GM12878 (cell line): ENCODE measurements around the gene KLHDC1. TPM values are rescaled to one million over a fixed set of nuclear protein-coding genes. Genes with fewer than 3 reads are reported as not detected.
"Not testable (repeated sequence)": the region's sequence is repeated elsewhere in the genome, so short reads cannot be mapped to it uniquely, and the experiment has no call there.

Experiments used
- ATAC-seq: fragments of 200-7000 bp; cut with Tn5 transposase; 3 replicates; pipeline ENCODE4 v1.9.1; 2020; ENCODE audit warnings: mild to moderate bottlenecking, moderate library complexity
- BruUV-seq: library from RNA; stranded (reverse); fragments of 400-500 nt; replicated peaks from 2 replicates; lab custom pipeline; 2021; lab: Mats Ljungman, UMichigan
- CTCF ChIA-PET: fragments of 300-600 bp; sonication (Branson Sonifier 250); formaldehyde crosslinking; extraction: SDS; loops from one replicate; lab custom pipeline; 2021; ENCODE audit warnings: inconsistent platforms; lab: Yijun Ruan, JAX
- POLR2A ChIA-PET: fragments of 350-600 bp; formaldehyde crosslinking; extraction: SDS; loops from one replicate; lab custom pipeline; 2021; ENCODE audit warnings: inconsistent platforms; lab: Charles Lee
- RAD21 ChIA-PET: fragments of 300-600 bp; sonication (Branson Sonifier 250); formaldehyde crosslinking; loops from one replicate; lab custom pipeline; 2023; ENCODE audit warnings: antibody characterized with exemption; ENCODE audit not compliant: unreplicated experiment; lab: Charles Lee
- SMC1A ChIA-PET: fragments of 300-600 bp; sonication (Branson Sonifier 250); formaldehyde crosslinking; loops from one replicate; lab custom pipeline; 2023; ENCODE audit not compliant: unreplicated experiment, uncharacterized antibody; lab: Charles Lee
- DNase-seq: peaks from one replicate; pipeline ENCODE4 v3.0.0-alpha.2; 2011; ENCODE audit warnings: low read depth, low spot score
- FAIRE-seq: peaks from 3 replicates; lab custom pipeline; 2011; peaks lifted over from hg19 to GRCh38; lab: Jason Lieb, UNC
- H2AFZ ChIP-seq: 2 replicates; pipeline ENCODE4 v1.6.0; 2011; ENCODE audit warnings: low read depth, low read length, control low read depth; ENCODE audit not compliant: control insufficient read depth
- H3K27ac ChIP-seq: 2 replicates; pipeline ENCODE4 v1.5.1; 2011; ENCODE audit warnings: control low read depth; ENCODE audit not compliant: control insufficient read depth, insufficient read depth
- H3K27me3 ChIP-seq, 2 experiments: replicated peaks in 1 of 2; 2 replicates each; pipeline versions ENCODE4 v1.6.0 to v1.6.1; 2011; ENCODE audit warnings: low read length in 1 of 2; ENCODE audit not compliant: control insufficient read depth in 2 of 2, insufficient read depth in 2 of 2
- H3K36me3 ChIP-seq, 2 experiments: 2 replicates each; pipeline ENCODE4 v1.5.1; 2011; ENCODE audit warnings: low read length in 1 of 2; ENCODE audit not compliant: control insufficient read depth in 2 of 2, insufficient read depth in 2 of 2
- H3K4me1 ChIP-seq: 2 replicates; pipeline ENCODE4 v1.6.1; 2011; ENCODE audit warnings: mild to moderate bottlenecking, low read length, moderate library complexity, mixed read lengths; ENCODE audit not compliant: control insufficient read depth, insufficient read depth
- H3K4me2 ChIP-seq: 2 replicates; pipeline ENCODE4 v1.6.0; 2011; ENCODE audit warnings: control low read depth; ENCODE audit not compliant: control insufficient read depth, insufficient read depth
- H3K4me3 ChIP-seq: fragments of 200-600 bp; sonication (generic); 2 replicates; pipeline ENCODE4 v1.5.1; 2016
- H3K79me2 ChIP-seq: 2 replicates; pipeline ENCODE4 v1.6.0; 2011; ENCODE audit warnings: low read length; ENCODE audit not compliant: control insufficient read depth, insufficient read depth
- H3K9ac ChIP-seq: 2 replicates; pipeline ENCODE4 v1.8.0; 2011; ENCODE audit warnings: low read length, control low read depth, mixed read lengths; ENCODE audit not compliant: control insufficient read depth, insufficient read depth
- H3K9me3 ChIP-seq: replicated peaks from 3 replicates; pipeline ENCODE4 v1.5.1; 2011; ENCODE audit warnings: mild to moderate bottlenecking, low read length; ENCODE audit not compliant: control insufficient read depth, insufficient read depth
- H4K20me1 ChIP-seq: 2 replicates; pipeline ENCODE4 v1.6.0; 2011; ENCODE audit not compliant: control insufficient read depth, insufficient read depth
- BRCA1 ChIP-seq: IDR thresholded peaks from 2 replicates; pipeline ENCODE4 v1.6.1; 2011; ENCODE audit warnings: low read depth, low read length, improper control_type of control experiment
- CHD2 ChIP-seq: IDR thresholded peaks from 2 replicates; pipeline ENCODE4 v1.6.1; 2011; ENCODE audit warnings: low read depth, low read length, improper control_type of control experiment, borderline replicate concordance
- E2F8 ChIP-seq: fragments of 450-650 bp; IDR thresholded peaks from 2 replicates; pipeline ENCODE4 v1.6.1; 2018; ENCODE audit warnings: mild to moderate bottlenecking, low read depth, moderate library complexity; ENCODE audit not compliant: partially characterized antibody
- GABPA ChIP-seq: IDR thresholded peaks from 2 replicates; pipeline ENCODE4 v1.6.1; 2014; ENCODE audit warnings: antibody characterized with exemption, low read depth, mild to moderate bottlenecking, inconsistent platforms
- GATAD2B ChIP-seq: fragments of 450-650 bp; conservative IDR thresholded peaks from 2 replicates; pipeline ENCODE4 v1.6.1; 2017; ENCODE audit warnings: low read depth, mild to moderate bottlenecking, moderate library complexity
- MEF2B ChIP-seq: fragments of 450-650 bp; IDR thresholded peaks from 2 replicates; pipeline ENCODE4 v1.6.1; 2018; ENCODE audit warnings: mild to moderate bottlenecking, moderate library complexity; ENCODE audit not compliant: partially characterized antibody, poor library complexity, severe bottlenecking
- NBN ChIP-seq: fragments of 450-650 bp; IDR thresholded peaks from 2 replicates; pipeline ENCODE4 v1.6.1; 2016
- PBX3 ChIP-seq: IDR thresholded peaks from 2 replicates; pipeline ENCODE4 v1.6.1; 2011; ENCODE audit warnings: mild to moderate bottlenecking, low read depth, low read length, moderate library complexity; ENCODE audit not compliant: insufficient replicate concordance
- POLR2A ChIP-seq: IDR thresholded peaks from 2 replicates; pipeline ENCODE4 v1.6.1; 2011; ENCODE audit warnings: low read depth, mild to moderate bottlenecking, low read length
- ZNF274 ChIP-seq: IDR thresholded peaks from one replicate; pipeline ENCODE4 v1.8.0; 2011; ENCODE audit not compliant: insufficient read length, insufficient read depth
- WGBS: methylation state at CpG from one replicate; pipeline ENCODE4 v1.1.6; 2016; ENCODE audit warnings: low lambda C conversion rate; ENCODE audit not compliant: insufficient replicate concordance, insufficient coverage; ENCODE audit errors: missing lambda C conversion rate; 5-methylcytosine and 5-hydroxymethylcytosine counted together
- in situ Hi-C: fragments of 300-500 bp; cut with MboI; formaldehyde crosslinking; loops from 9 replicates; pipeline ENCODE4 v1.14.3; 2018; ENCODE audit warnings: mixed read lengths
- intact Hi-C: fragments of 100-400 bp; cut with micrococcal nuclease; formaldehyde crosslinking; loops from one replicate; pipeline ENCODE4 v1.14.2; 2022; ENCODE audit not compliant: unreplicated experiment
- polyA plus RNA-seq, 11 experiments: library from polyadenylated mRNA; depleted of rRNA in 4 of 11; unstranded in 6 of 11; stranded (reverse) in 5 of 11; fragments of >200 nt; fragmentation: Nextera tagmentation in 4 of 11; fragmentation: Illumina TruSeq in 1 of 11; extraction: Ambion mirVana in 4 of 11; extraction: Trizol in 1 of 11; gene quantifications; 1 replicate in 1 of 11; 2 replicates in 10 of 11; pipeline versions ENCODE4 v1.2.1 to v1.2.3, GENCODE V29; 2011 to 2016; ENCODE audit warnings: inconsistent platforms in 2 of 11, missing spikeins in 2 of 11, low read depth in 1 of 11
- total RNA-seq, 4 experiments: library from RNA; depleted of rRNA in 3 of 4; stranded (reverse); fragments of >200 nt in 3 of 4; fragmentation: Illumina TruSeq in 1 of 4; extraction: Trizol in 1 of 4; gene quantifications; 2 replicates each; pipeline versions ENCODE4 v1.2.1 to v1.2.3, GENCODE V29; 2013 to 2021

The KLHDC1 gene
- total and polyA plus RNA-seq, 10 of the 15 experiments (the other 5 are each of a cell fraction or from before 2014, with no cell fraction given): 0.22 to 0.98 (median 0.55) TPM

- Histone ChIP-seq H4K20me1 (no peaks in the 10 kb centered on the region), H3K27ac (no peak overlapping the region), H3K9ac (peak overlapping the region; percentile 1; the same call in 1 of the 2 replicates), H2AFZ (no peak overlapping the region), H3K4me3 (no peak overlapping the region), H3K79me2 (peaks cover 11% of the 10 kb centered on the region), H3K36me3 (0 out of 4 replicates have a peak, but pooled peaks cover 0 to 8% of the 10 kb centered on the region in 2 experiments), H3K4me1 (peaks cover 7% of the 10 kb centered on the region), H3K27me3 (no peaks in the 10 kb centered on the region), H3K9me3 (no peaks in the 10 kb centered on the region), H3K4me2 (peak overlapping the region; percentile 44)
- ChIA-PET RAD21 (interaction anchor here (1.3 to 3.2 kb wide), 3 partner anchors 59 to 308 kb away, joined by 3 to 16 read pairs (median 3); no protein-coding TSS in a partner anchor), CTCF (interaction anchor here (0.8 to 2.1 kb wide), 7 partner anchors 10 to 609 kb away, joined by 3 to 6 read pairs (median 4); partner anchors contain the start of gene NEMF), POLR2A (interaction anchor here (0.6 to 2.3 kb wide), 6 partner anchors 29 to 344 kb away, joined by 3 to 9 read pairs (median 6); partner anchors contain the start of genes DNAAF2 and NEMF), SMC1A (interaction anchor here (1.3 to 4.1 kb wide), 7 partner anchors 10 to 337 kb away, joined by 3 to 18 read pairs (median 3); no protein-coding TSS in a partner anchor)
- intact Hi-C loops: no loop called here
- ATAC-seq: no peak
- in situ Hi-C loops: loop anchor here (25.0 kb wide), 1 partner anchor 308 kb away; no protein-coding TSS in a partner anchor
- TF ChIP-seq NBN (no peak), MEF2B (no peak), POLR2A (no peak), GATAD2B (no peak), CHD2 (no peak), E2F8 (no peak), GABPA (no peak), BRCA1 (no peak), ZNF274 (no peak), PBX3 (no peak)
- WGBS: 75% methylated on average over 4 of the region's 4 CpGs
- no peak for DNase-seq
- no peak for FAIRE-seq
- no TSS peak for BruUV-seq
Measured at GRCh38 chr14:49770212-49770817, 77.4 kb downstream of the KLHDC1 start.

- H3K4me1 ChIP-seq, H3K4me2 ChIP-seq, H3K36me3 ChIP-seq, RAD21 ChIA-PET, H3K27me3 ChIP-seq, H3K4me3 ChIP-seq, H3K27ac ChIP-seq, ATAC-seq, FAIRE-seq, BruUV-seq, H4K20me1 ChIP-seq, H2AFZ ChIP-seq, H3K9me3 ChIP-seq, DNase-seq, H3K9ac ChIP-seq, intact Hi-C loops: not testable (repeated sequence)
- in situ Hi-C loops: loop anchor here (25.0 kb wide), 1 partner anchor 309 kb away; no protein-coding TSS in a partner anchor
- CTCF ChIA-PET: interaction anchor here (0.8 to 1.1 kb wide), 5 partner anchors 57 to 138 kb away, joined by 3 read pairs; no protein-coding TSS in a partner anchor
- SMC1A ChIA-PET: interaction anchor here (0.7 kb wide), 1 partner anchor 94 kb away, joined by 3 read pairs; no protein-coding TSS in a partner anchor
- POLR2A ChIA-PET: interaction anchor here (0.6 to 1.7 kb wide), 4 partner anchors 76 to 593 kb away, joined by 3 to 7 read pairs (median 4); partner anchors contain the start of gene DNAAF2
- H3K79me2 ChIP-seq: peaks cover 11% of the 10 kb centered on the region
- 87% methylated on average over 10 of the region's 10 CpGs for WGBS
Measured at GRCh38 chr14:49771691-49772090, 78.8 kb downstream of the KLHDC1 start.
